ENCODE data around the gene B3GNT5.

The B3GNT5 gene

DNA sequence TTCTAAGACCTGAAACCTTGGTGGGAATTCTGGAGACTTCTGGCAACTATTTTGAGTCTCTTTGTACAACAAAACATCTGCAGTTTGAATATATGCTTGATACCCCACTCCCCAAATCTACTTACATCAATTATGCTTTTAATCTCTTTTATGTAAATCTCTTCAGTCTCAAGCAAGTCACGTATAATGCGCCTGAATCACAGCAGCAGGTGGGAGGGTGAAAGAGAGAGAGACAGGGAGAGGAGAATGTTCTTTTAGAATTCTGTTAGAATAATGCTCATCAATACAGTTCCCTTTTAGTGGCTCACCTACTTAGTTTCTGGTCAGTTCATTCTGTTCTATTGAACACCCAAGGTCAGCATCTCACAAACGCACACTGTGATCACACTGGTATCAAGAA is 22.2 kb upstream of the B3GNT5 start (continued):
- TF ChIP-seq, protein P1, sequence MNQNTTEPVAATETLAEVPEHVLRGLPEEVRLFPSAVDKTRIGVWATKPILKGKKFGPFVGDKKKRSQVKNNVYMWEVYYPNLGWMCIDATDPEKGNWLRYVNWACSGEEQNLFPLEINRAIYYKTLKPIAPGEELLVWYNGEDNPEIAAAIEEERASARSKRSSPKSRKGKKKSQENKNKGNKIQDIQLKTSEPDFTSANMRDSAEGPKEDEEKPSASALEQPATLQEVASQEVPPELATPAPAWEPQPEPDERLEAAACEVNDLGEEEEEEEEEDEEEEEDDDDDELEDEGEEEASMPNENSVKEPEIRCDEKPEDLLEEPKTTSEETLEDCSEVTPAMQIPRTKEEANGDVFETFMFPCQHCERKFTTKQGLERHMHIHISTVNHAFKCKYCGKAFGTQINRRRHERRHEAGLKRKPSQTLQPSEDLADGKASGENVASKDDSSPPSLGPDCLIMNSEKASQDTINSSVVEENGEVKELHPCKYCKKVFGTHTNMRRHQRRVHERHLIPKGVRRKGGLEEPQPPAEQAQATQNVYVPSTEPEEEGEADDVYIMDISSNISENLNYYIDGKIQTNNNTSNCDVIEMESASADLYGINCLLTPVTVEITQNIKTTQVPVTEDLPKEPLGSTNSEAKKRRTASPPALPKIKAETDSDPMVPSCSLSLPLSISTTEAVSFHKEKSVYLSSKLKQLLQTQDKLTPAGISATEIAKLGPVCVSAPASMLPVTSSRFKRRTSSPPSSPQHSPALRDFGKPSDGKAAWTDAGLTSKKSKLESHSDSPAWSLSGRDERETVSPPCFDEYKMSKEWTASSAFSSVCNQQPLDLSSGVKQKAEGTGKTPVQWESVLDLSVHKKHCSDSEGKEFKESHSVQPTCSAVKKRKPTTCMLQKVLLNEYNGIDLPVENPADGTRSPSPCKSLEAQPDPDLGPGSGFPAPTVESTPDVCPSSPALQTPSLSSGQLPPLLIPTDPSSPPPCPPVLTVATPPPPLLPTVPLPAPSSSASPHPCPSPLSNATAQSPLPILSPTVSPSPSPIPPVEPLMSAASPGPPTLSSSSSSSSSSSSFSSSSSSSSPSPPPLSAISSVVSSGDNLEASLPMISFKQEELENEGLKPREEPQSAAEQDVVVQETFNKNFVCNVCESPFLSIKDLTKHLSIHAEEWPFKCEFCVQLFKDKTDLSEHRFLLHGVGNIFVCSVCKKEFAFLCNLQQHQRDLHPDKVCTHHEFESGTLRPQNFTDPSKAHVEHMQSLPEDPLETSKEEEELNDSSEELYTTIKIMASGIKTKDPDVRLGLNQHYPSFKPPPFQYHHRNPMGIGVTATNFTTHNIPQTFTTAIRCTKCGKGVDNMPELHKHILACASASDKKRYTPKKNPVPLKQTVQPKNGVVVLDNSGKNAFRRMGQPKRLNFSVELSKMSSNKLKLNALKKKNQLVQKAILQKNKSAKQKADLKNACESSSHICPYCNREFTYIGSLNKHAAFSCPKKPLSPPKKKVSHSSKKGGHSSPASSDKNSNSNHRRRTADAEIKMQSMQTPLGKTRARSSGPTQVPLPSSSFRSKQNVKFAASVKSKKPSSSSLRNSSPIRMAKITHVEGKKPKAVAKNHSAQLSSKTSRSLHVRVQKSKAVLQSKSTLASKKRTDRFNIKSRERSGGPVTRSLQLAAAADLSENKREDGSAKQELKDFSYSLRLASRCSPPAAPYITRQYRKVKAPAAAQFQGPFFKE (tag by site-specific recombination; IDR thresholded peaks at IDR 0.05; ENCODE audit: borderline replicate concordance), result no peak
- TF ChIP-seq ZNF521 (tag by site-specific recombination; IDR thresholded peaks at IDR 0.05) (no peak), ZEB2 (tag by site-specific recombination; IDR thresholded peaks at IDR 0.05) (no peak), ZNF777 (tag by site-specific recombination; IDR thresholded peaks at IDR 0.05; ENCODE audit: borderline replicate concordance) (no peak), ZNF747 (tag by site-specific recombination; IDR thresholded peaks at IDR 0.05) (no peak), ZNF214 (tag by site-specific recombination; IDR thresholded peaks at IDR 0.05; ENCODE audit: borderline replicate concordance) (no peak)
- TF ChIP-seq, protein P2, sequence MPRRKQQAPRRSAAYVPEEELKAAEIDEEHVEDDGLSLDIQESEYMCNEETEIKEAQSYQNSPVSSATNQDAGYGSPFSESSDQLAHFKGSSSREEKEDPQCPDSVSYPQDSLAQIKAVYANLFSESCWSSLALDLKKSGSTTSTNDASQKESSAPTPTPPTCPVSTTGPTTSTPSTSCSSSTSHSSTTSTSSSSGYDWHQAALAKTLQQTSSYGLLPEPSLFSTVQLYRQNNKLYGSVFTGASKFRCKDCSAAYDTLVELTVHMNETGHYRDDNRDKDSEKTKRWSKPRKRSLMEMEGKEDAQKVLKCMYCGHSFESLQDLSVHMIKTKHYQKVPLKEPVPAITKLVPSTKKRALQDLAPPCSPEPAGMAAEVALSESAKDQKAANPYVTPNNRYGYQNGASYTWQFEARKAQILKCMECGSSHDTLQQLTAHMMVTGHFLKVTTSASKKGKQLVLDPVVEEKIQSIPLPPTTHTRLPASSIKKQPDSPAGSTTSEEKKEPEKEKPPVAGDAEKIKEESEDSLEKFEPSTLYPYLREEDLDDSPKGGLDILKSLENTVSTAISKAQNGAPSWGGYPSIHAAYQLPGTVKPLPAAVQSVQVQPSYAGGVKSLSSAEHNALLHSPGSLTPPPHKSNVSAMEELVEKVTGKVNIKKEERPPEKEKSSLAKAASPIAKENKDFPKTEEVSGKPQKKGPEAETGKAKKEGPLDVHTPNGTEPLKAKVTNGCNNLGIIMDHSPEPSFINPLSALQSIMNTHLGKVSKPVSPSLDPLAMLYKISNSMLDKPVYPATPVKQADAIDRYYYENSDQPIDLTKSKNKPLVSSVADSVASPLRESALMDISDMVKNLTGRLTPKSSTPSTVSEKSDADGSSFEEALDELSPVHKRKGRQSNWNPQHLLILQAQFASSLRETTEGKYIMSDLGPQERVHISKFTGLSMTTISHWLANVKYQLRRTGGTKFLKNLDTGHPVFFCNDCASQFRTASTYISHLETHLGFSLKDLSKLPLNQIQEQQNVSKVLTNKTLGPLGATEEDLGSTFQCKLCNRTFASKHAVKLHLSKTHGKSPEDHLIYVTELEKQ (tag by site-specific recombination; IDR thresholded peaks at IDR 0.05; ENCODE audit: borderline replicate concordance), result no peak
- TF ChIP-seq, protein P3, sequence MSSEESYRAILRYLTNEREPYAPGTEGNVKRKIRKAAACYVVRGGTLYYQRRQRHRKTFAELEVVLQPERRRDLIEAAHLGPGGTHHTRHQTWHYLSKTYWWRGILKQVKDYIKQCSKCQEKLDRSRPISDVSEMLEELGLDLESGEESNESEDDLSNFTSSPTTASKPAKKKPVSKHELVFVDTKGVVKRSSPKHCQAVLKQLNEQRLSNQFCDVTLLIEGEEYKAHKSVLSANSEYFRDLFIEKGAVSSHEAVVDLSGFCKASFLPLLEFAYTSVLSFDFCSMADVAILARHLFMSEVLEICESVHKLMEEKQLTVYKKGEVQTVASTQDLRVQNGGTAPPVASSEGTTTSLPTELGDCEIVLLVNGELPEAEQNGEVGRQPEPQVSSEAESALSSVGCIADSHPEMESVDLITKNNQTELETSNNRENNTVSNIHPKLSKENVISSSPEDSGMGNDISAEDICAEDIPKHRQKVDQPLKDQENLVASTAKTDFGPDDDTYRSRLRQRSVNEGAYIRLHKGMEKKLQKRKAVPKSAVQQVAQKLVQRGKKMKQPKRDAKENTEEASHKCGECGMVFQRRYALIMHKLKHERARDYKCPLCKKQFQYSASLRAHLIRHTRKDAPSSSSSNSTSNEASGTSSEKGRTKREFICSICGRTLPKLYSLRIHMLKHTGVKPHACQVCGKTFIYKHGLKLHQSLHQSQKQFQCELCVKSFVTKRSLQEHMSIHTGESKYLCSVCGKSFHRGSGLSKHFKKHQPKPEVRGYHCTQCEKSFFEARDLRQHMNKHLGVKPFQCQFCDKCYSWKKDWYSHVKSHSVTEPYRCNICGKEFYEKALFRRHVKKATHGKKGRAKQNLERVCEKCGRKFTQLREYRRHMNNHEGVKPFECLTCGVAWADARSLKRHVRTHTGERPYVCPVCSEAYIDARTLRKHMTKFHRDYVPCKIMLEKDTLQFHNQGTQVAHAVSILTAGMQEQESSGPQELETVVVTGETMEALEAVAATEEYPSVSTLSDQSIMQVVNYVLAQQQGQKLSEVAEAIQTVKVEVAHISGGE (tag by site-specific recombination; conservative IDR thresholded peaks at IDR 0.05; ENCODE audit: low read depth), result no peak

DNA sequence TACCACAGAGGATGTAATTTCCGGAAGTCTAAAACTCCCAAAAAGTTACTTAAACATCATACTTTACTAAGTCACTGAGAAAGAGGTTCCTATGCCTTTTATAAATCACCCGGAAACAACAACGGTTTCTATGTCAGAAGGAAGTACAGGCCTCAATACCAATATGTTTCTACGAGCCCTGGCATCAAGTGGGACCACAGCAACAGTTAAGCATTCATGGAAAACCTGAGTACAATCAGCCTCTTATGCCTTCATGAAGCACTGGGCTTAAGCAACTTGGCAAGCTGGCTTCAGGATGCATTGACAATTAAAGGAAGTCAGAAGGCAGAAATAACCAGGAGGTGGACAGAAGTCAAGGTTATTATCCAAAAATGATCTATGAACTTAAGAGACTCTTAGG is 19.1 kb upstream of the B3GNT5 start:
- H3K9me3 ChIP-seq (ENCODE audit: control insufficient read depth, insufficient read depth, low read depth, low read length), result no peaks in the 10 kb centered on the region; the same call in 1 of the 2 replicates
- no peak overlapping the region for H3K4me3 ChIP-seq (ENCODE audit: low read depth, low read length)
- ChIA-PET POLR2A (no interaction called here), CTCF (no interaction called here)
- no peaks in the 10 kb centered on the region for H3K36me3 ChIP-seq (ENCODE audit: control insufficient read depth in 2 of 2, insufficient read depth in 1 of 2, low read length in 2 of 2)
- no peaks in the 10 kb centered on the region for H3K4me1 ChIP-seq (ENCODE audit: control insufficient read depth, insufficient read depth, low read length)
- H3K27ac ChIP-seq (ENCODE audit: extremely low read depth, low read depth, low read length), result no peak overlapping the region
- TF ChIP-seq ZNF76 (tag by site-specific recombination; IDR thresholded peaks at IDR 0.05; ENCODE audit: borderline replicate concordance, low read depth) (no peak), TRIM28 (IDR thresholded peaks at IDR 0.05; ENCODE audit: borderline replicate concordance, low read length) (no peak), ZNF394 (tag by site-specific recombination; IDR thresholded peaks at IDR 0.05; ENCODE audit: borderline replicate concordance) (no peak), ZNF677 (tag by site-specific recombination; IDR thresholded peaks at IDR 0.05) (no peak), ZNF114 (tag by site-specific recombination; IDR thresholded peaks at IDR 0.05) (no peak), ZNF473 (tag by site-specific recombination; IDR thresholded peaks at IDR 0.05) (no peak), ZNF214 (tag by site-specific recombination; IDR thresholded peaks at IDR 0.05; ENCODE audit: borderline replicate concordance) (no peak), ZNF626 (tag by site-specific recombination; IDR thresholded peaks at IDR 0.05) (no peak)
- TF ChIP-seq, protein P4, sequence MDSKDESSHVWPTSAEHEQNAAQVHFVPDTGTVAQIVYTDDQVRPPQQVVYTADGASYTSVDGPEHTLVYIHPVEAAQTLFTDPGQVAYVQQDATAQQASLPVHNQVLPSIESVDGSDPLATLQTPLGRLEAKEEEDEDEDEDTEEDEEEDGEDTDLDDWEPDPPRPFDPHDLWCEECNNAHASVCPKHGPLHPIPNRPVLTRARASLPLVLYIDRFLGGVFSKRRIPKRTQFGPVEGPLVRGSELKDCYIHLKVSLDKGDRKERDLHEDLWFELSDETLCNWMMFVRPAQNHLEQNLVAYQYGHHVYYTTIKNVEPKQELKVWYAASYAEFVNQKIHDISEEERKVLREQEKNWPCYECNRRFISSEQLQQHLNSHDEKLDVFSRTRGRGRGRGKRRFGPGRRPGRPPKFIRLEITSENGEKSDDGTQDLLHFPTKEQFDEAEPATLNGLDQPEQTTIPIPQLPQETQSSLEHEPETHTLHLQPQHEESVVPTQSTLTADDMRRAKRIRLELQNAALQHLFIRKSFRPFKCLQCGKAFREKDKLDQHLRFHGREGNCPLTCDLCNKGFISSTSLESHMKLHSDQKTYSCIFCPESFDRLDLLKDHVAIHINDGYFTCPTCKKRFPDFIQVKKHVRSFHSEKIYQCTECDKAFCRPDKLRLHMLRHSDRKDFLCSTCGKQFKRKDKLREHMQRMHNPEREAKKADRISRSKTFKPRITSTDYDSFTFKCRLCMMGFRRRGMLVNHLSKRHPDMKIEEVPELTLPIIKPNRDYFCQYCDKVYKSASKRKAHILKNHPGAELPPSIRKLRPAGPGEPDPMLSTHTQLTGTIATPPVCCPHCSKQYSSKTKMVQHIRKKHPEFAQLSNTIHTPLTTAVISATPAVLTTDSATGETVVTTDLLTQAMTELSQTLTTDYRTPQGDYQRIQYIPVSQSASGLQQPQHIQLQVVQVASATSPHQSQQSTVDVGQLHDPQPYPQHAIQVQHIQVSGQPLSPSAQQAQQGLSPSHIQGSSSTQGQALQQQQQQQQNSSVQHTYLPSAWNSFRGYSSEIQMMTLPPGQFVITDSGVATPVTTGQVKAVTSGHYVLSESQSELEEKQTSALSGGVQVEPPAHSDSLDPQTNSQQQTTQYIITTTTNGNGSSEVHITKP (tag by site-specific recombination; IDR thresholded peaks at IDR 0.05), result no peak
- TF ChIP-seq, protein P5, sequence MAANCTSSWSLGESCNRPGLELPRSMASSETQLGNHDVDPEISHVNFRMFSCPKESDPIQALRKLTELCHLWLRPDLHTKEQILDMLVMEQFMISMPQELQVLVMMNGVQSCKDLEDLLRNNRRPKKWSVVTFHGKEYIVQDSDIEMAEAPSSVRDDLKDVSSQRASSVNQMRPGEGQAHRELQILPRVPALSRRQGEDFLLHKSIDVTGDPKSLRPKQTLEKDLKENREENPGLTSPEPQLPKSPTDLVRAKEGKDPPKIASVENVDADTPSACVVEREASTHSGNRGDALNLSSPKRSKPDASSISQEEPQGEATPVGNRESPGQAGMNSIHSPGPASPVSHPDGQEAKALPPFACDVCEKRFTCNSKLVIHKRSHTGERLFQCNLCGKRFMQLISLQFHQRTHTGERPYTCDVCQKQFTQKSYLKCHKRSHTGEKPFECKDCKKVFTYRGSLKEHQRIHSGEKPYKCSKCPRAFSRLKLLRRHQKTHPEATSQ (tag by site-specific recombination; IDR thresholded peaks at IDR 0.05), result no peak

Data from HEK293 (cell line).